Amygdala (tissue), 56 donors: ENCODE measurements around the gene HAGH.
"Not testable (repeated sequence)": the region's sequence is repeated elsewhere in the genome, so short reads cannot be mapped to it uniquely, and the experiment has no call there.

Source experiments
- DNase-seq, 56 donors: peaks; one replicate each; lab custom pipeline; 2025; lab: John Stamatoyannopoulos, UW

HAGH gene

GRCh38 chr16:1826691-1827573, at the start of gene HAGH, which contains the start of gene FAHD1:
Gene HAGH (minus strand): TSS chr16:1826825. CDS start chr16:1826787, 38 bp downstream.
Gene FAHD1 (plus strand): TSS chr16:1827206. CDS start chr16:1827239, 33 bp downstream.
- DNase-seq = peak; percentile 61 to 99 (median 92)

- not testable (repeated sequence) for DNase-seq
Observed at GRCh38 chr16:1876066-1876465, 49.4 kb upstream of the HAGH start.

- no peak for DNase-seq
Observed at GRCh38 chr16:1874854-1875253, 48.2 kb upstream of the HAGH start.

GRCh38 chr16:1871974-1872635, 45.5 kb upstream of the HAGH start, which contains the start of gene MEIOB:
Gene MEIOB (minus strand): TSS chr16:1872164. CDS start chr16:1868175, 3,989 bp downstream.
- peak in 13 of 56 donors; percentile 3 to 32 (median 12) for DNase-seq

- peak in 2 of 56 donors; percentile 1 to 24 for DNase-seq
Observed at GRCh38 chr16:1870365-1871082, 43.9 kb upstream of the HAGH start.

GRCh38 chr16:1865902-1866690, 39.5 kb upstream of the HAGH start:
- no peak for DNase-seq

- DNase-seq = no peak
Observed at GRCh38 chr16:1863681-1864460, 37.2 kb upstream of the HAGH start.

GRCh38 chr16:1862394-1862793, 35.8 kb upstream of the HAGH start:
- no peak for DNase-seq

GRCh38 chr16:1861730-1862129, 35.1 kb upstream of the HAGH start:
- DNase-seq = no peak

- no peak for DNase-seq
Observed at GRCh38 chr16:1859650-1860049, 33.0 kb upstream of the HAGH start.

- DNase-seq = no peak
Observed at GRCh38 chr16:1858189-1858865, 31.7 kb upstream of the HAGH start.

- DNase-seq = no peak
Observed at GRCh38 chr16:1857433-1858097, 30.9 kb upstream of the HAGH start.

- DNase-seq = no peak
Observed at GRCh38 chr16:1851793-1852192, 25.2 kb upstream of the HAGH start.

- no peak for DNase-seq
Observed at GRCh38 chr16:1850981-1851380, 24.4 kb upstream of the HAGH start.

- no peak for DNase-seq
Observed at GRCh38 chr16:1846416-1846815, 19.8 kb upstream of the HAGH start.

- DNase-seq = no peak
Observed at GRCh38 chr16:1845985-1846384, 19.4 kb upstream of the HAGH start.

GRCh38 chr16:1839554-1839953, 12.9 kb upstream of the HAGH start:
- DNase-seq = no peak

- DNase-seq = no peak
Observed at GRCh38 chr16:1834096-1834495, 7.5 kb upstream of the HAGH start.
